ENCODE results near the gene TMEM266.

The TMEM266 gene

GRCh38 chr15:76184650-76185035 is 124.9 kb downstream of the TMEM266 start:
- no peak for DNase-seq (ENCODE audit: low spot score)

- peak; percentile 77 for DNase-seq (ENCODE audit: low spot score)
Observed at GRCh38 chr15:76185716-76186115, 125.9 kb downstream of the TMEM266 start.

GRCh38 chr15:76187163-76187562 is 127.4 kb downstream of the TMEM266 start:
- no peak for DNase-seq (ENCODE audit: low spot score)

GRCh38 chr15:76189106-76189505 is 129.3 kb downstream of the TMEM266 start:
- DNase-seq (ENCODE audit: low spot score), result no peak

GRCh38 chr15:76190070-76190564 is 130.3 kb downstream of the TMEM266 start:
- DNase-seq (ENCODE audit: low spot score), result no peak

GRCh38 chr15:76190751-76191538 is 131.2 kb downstream of the TMEM266 start:
- DNase-seq (ENCODE audit: low spot score), result peak; percentile 75

- DNase-seq (ENCODE audit: low spot score), result no peak
Observed at GRCh38 chr15:76191539-76192244, 131.9 kb downstream of the TMEM266 start.

GRCh38 chr15:76192715-76193114 is 132.9 kb downstream of the TMEM266 start:
- DNase-seq (ENCODE audit: low spot score), result no peak

GRCh38 chr15:76193934-76194333 is 134.1 kb downstream of the TMEM266 start:
- DNase-seq (ENCODE audit: low spot score), result no peak

- DNase-seq (ENCODE audit: low spot score), result no peak
Observed at GRCh38 chr15:76195506-76196268, 135.9 kb downstream of the TMEM266 start.

GRCh38 chr15:76196269-76197231 is 136.8 kb downstream of the TMEM266 start:
- DNase-seq (ENCODE audit: low spot score), result peak; percentile 91

- DNase-seq (ENCODE audit: low spot score), result peak; percentile 88
Observed at GRCh38 chr15:76197703-76198455, 138.1 kb downstream of the TMEM266 start.

GRCh38 chr15:76198456-76199105 is 138.8 kb downstream of the TMEM266 start:
- DNase-seq (ENCODE audit: low spot score), result no peak

- peak; percentile 17 for DNase-seq (ENCODE audit: low spot score)
Observed at GRCh38 chr15:76199106-76200082, 139.6 kb downstream of the TMEM266 start.

GRCh38 chr15:76200083-76200465 is 140.3 kb downstream of the TMEM266 start:
- DNase-seq (ENCODE audit: low spot score), result no peak

- DNase-seq (ENCODE audit: low spot score), result no peak
Observed at GRCh38 chr15:76200641-76201105, 140.9 kb downstream of the TMEM266 start.

- DNase-seq (ENCODE audit: low spot score), result no peak
Observed at GRCh38 chr15:76201536-76202255, 141.9 kb downstream of the TMEM266 start.
